HL-60 (cell line): ENCODE measurements around the gene IPCEF1.
A peak's percentile ranks its signal among the peaks of the same experiment; 100 is the strongest.

ENCODE experiments used
- DNase-seq, 2 experiments: peaks; one replicate each; pipeline ENCODE4 v3.0.0-alpha.2; 2010 to 2020; ENCODE audit warnings: low read depth in 1 of 2, low spot score in 1 of 2
- H3K27ac ChIP-seq: fragments of 250-450 bp; sonication (Bioruptor Pico); replicated peaks from 2 replicates; pipeline ENCODE4 v1.5.1; 2020; ENCODE audit warnings: mild to moderate bottlenecking, moderate library complexity
- H3K27me3 ChIP-seq: fragments of 250-450 bp; sonication (Bioruptor Pico); 2 replicates; pipeline ENCODE4 v1.5.1; 2021; ENCODE audit warnings: mild to moderate bottlenecking, moderate library complexity; ENCODE audit not compliant: insufficient read depth, poor library complexity, severe bottlenecking
- H3K4me3 ChIP-seq: replicated peaks from 2 replicates; pipeline ENCODE4 v1.5.1; 2011; ENCODE audit warnings: mild to moderate bottlenecking, control low read depth, low read length; ENCODE audit not compliant: insufficient read depth
- GABPA ChIP-seq: IDR thresholded peaks from 2 replicates; pipeline ENCODE4 v1.6.1; 2012; ENCODE audit warnings: low read depth
- POLR2AphosphoS5 ChIP-seq: IDR thresholded peaks from 2 replicates; pipeline ENCODE4 v1.6.1; 2012; ENCODE audit warnings: low read depth
- REST ChIP-seq: IDR thresholded peaks from 2 replicates; pipeline ENCODE4 v1.6.1; 2012; ENCODE audit warnings: low read depth; ENCODE audit not compliant: insufficient replicate concordance
- SPI1 ChIP-seq: IDR thresholded peaks from 2 replicates; pipeline ENCODE4 v1.6.1; 2012; ENCODE audit warnings: low read depth, mild to moderate bottlenecking, borderline replicate concordance
- TF ChIP-seq, protein P1 (sequence below): IDR thresholded peaks from one replicate; pipeline ENCODE4 v1.5.1; 2011; ENCODE audit warnings: low read length, control low read depth, inconsistent platforms; ENCODE audit not compliant: insufficient read depth

IPCEF1 gene

GRCh38 chr6:154358019-154358545 is 1.5 kb upstream of the IPCEF1 start:
- H3K4me3 ChIP-seq, result no peak overlapping the region
- no peak overlapping the region; the same call in 1 of the 2 replicates for H3K27ac ChIP-seq
- H3K27me3 ChIP-seq, result no peaks in the 10 kb centered on the region
- DNase-seq, result no peak
- TF ChIP-seq POLR2AphosphoS5 (no peak), REST (no peak), SPI1 (no peak), GABPA (no peak)
- TF ChIP-seq, protein P1, sequence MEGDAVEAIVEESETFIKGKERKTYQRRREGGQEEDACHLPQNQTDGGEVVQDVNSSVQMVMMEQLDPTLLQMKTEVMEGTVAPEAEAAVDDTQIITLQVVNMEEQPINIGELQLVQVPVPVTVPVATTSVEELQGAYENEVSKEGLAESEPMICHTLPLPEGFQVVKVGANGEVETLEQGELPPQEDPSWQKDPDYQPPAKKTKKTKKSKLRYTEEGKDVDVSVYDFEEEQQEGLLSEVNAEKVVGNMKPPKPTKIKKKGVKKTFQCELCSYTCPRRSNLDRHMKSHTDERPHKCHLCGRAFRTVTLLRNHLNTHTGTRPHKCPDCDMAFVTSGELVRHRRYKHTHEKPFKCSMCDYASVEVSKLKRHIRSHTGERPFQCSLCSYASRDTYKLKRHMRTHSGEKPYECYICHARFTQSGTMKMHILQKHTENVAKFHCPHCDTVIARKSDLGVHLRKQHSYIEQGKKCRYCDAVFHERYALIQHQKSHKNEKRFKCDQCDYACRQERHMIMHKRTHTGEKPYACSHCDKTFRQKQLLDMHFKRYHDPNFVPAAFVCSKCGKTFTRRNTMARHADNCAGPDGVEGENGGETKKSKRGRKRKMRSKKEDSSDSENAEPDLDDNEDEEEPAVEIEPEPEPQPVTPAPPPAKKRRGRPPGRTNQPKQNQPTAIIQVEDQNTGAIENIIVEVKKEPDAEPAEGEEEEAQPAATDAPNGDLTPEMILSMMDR, result no peak

DNA sequence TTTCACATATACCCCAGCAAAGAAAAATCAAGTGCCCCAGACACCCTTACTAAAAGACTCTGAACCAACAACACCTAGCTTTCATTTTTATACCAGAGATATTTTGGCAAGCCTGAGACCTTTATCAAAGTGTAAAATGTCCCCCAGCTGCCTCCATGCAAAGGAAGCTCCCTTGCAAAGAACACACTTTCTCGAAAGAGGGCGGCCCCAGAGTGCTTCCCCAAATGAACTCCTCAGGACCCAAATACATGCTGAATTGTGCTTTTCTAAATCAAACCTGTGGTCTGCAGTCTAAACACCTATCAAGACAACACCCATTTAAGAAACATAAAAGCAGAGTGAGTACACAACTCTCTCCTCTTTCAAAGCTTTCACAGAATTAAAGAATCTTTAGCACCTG is 490 bp downstream of the IPCEF1 start:
- Histone ChIP-seq H3K4me3 (peak overlapping the region; percentile 56), H3K27me3 (no peaks in the 10 kb centered on the region), H3K27ac (peak overlapping the region; percentile 88)
- peak in 1 of 2 experiments; percentile 68 for DNase-seq
- TF ChIP-seq, protein P1, result no peak
- TF ChIP-seq SPI1 (no peak), POLR2AphosphoS5 (no peak), REST (no peak), GABPA (no peak)

DNA sequence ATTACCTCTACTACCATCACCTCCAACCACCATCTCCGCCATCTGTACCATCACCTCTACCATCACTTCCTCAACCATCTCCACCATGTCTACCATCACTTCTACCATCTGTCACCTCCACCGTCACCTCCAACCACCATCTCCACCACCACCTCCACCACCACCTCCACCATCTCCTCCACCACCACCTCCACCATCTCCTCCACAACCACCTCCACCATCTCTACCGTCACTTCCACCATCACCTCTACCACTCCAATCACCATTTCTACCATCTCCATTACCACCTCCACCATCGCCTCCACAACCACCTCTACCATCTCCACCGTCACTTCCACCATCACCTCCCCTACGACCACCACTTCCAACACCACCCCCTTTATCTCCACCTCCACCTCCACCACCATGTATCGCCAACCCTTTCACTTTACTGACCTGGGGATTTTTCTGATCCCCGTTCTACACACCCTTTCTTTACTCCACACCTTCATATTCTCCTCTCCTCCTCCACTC is 2.3 kb downstream of the IPCEF1 start:
- Histone ChIP-seq H3K27me3 (no peaks in the 10 kb centered on the region), H3K4me3 (peak overlapping the region; percentile 55), H3K27ac (peak overlapping the region; percentile 88)
- TF ChIP-seq REST (no peak), POLR2AphosphoS5 (no peak), GABPA (no peak)
- no peak for DNase-seq
